Body of pancreas (tissue), 4 donors: ENCODE data around the gene AGPS.

Experiments
- POLR2A ChIP-seq, 3 donors: fragments of 450-650 bp; IDR thresholded peaks; one replicate each; pipeline ENCODE4 v1.6.1; 2016; ENCODE audit warnings: antibody characterized with exemption in 3 of 3, mild to moderate bottlenecking in 2 of 3
- TF ChIP-seq, protein P1 (sequence below), 7 experiments: fragments of 450-650 bp in 4 of 7; fragments of 200-600 bp in 3 of 7; sonication (generic) in 3 of 7; IDR thresholded peaks; one replicate each; pipeline ENCODE4 v1.5.1; 2016 to 2019; ENCODE audit warnings: antibody characterized with exemption in 7 of 7

DNA sequence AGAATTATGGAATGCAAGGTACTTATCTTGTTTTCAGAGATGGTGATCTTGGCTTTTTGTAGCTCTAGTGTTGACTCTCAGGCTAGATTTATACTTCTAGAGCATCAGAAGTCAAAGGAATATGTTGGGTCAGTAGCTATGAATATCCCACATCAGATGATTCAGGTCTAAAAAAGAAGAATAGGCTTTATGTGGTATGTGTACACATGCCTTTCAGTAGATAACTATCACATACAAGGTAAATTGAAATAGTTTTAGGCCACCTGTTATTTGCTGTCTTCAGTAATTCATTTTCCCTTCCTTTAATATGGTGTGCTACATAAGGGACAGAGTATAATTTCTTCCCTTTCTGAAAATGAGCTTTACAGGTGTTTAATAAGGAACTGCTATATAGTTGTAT, 142.4 kb downstream of the AGPS start:
- TF ChIP-seq, protein P1, sequence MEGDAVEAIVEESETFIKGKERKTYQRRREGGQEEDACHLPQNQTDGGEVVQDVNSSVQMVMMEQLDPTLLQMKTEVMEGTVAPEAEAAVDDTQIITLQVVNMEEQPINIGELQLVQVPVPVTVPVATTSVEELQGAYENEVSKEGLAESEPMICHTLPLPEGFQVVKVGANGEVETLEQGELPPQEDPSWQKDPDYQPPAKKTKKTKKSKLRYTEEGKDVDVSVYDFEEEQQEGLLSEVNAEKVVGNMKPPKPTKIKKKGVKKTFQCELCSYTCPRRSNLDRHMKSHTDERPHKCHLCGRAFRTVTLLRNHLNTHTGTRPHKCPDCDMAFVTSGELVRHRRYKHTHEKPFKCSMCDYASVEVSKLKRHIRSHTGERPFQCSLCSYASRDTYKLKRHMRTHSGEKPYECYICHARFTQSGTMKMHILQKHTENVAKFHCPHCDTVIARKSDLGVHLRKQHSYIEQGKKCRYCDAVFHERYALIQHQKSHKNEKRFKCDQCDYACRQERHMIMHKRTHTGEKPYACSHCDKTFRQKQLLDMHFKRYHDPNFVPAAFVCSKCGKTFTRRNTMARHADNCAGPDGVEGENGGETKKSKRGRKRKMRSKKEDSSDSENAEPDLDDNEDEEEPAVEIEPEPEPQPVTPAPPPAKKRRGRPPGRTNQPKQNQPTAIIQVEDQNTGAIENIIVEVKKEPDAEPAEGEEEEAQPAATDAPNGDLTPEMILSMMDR (IDR thresholded peaks at IDR 0.05) = no peak
- TF ChIP-seq POLR2A (IDR thresholded peaks at IDR 0.05) = no peak
